ENCODE measurements around the gene MLST8. TPM values are rescaled to one million over a fixed set of nuclear protein-coding genes. Genes with fewer than 3 reads are reported as not detected.

The MLST8 gene
- polyA plus RNA-seq, 1 donor (not counting 4 experiments of a cell fraction or from before 2014, with no cell fraction given) = 35.7 TPM

- no peak for DNase-seq (ENCODE audit: low read depth, low spot score)
Measured at GRCh38 chr16:2230376-2230775, 25.1 kb downstream of the MLST8 start.

GRCh38 chr16:2231016-2231931 is 26.0 kb downstream of the MLST8 start:
- H3K79me2 ChIP-seq (ENCODE audit: control insufficient read depth, insufficient read depth, low read length) = peaks cover 20% of the 10 kb centered on the region
- H3K27ac ChIP-seq (ENCODE audit: control insufficient read depth, insufficient read depth, low read length) = no peak overlapping the region
- no peak for DNase-seq (ENCODE audit: low read depth, low spot score)
- H3K4me2 ChIP-seq (ENCODE audit: control insufficient read depth, extremely low read depth, insufficient read depth, low read depth, low read length) = peak overlapping the region; percentile 3
- H3K4me1 ChIP-seq (ENCODE audit: control insufficient read depth, extremely low read depth, insufficient read depth, low read length) = peaks cover 14% of the 10 kb centered on the region
- TF ChIP-seq EZH2 (IDR thresholded peaks at IDR 0.05; ENCODE audit: low read length) = no peak
- TF ChIP-seq CTCF (optimal IDR thresholded peaks at IDR 0.05 in 1 of 3, IDR thresholded peaks at IDR 0.05 in 1 of 3, conservative IDR thresholded peaks at IDR 0.05 in 1 of 3; ENCODE audit: extremely low read depth in 1 of 3, insufficient read depth in 2 of 3, low read length in 3 of 3) = no peak
- H2AFZ ChIP-seq (ENCODE audit: control insufficient read depth, low read length) = no peak overlapping the region
- peaks cover 8% of the 10 kb centered on the region for H3K27me3 ChIP-seq (ENCODE audit: control insufficient read depth, extremely low read depth, insufficient read depth, low read length)
- dilution Hi-C loops (cut with MboI; ENCODE audit: extremely low pct_ligation_motif_present, low sequenced_read_pairs) = no loop called here
- no peak overlapping the region for H3K4me3 ChIP-seq (ENCODE audit: control insufficient read depth in 2 of 3, extremely low read depth in 1 of 3, insufficient read depth in 2 of 3, low read depth in 1 of 3, low read length in 3 of 3)
- no peaks in the 10 kb centered on the region for H3K9me3 ChIP-seq (ENCODE audit: control insufficient read depth, low read depth, low read length)
- peaks cover 9% of the 10 kb centered on the region for H4K20me1 ChIP-seq (ENCODE audit: control insufficient read depth, extremely low read depth, insufficient read depth, low read length)
- peak; percentile 9 for FAIRE-seq
- H3K9me1 ChIP-seq (ENCODE audit: control insufficient read depth, extremely low read depth, insufficient read depth, low read length) = peaks cover 3% of the 10 kb centered on the region
- H3K36me3 ChIP-seq (ENCODE audit: control insufficient read depth in 2 of 2, extremely low read depth in 1 of 2, insufficient read depth in 2 of 2, low read length in 2 of 2) = peaks cover 26 to 53% of the 10 kb centered on the region in 2 experiments
- H3K9ac ChIP-seq (ENCODE audit: control insufficient read depth, extremely low read depth, insufficient read depth, low read length) = no peak overlapping the region

More at GRCh38 chr16:2230376-2230775, 25.1 kb downstream of the MLST8 start:
- H3K4me1 ChIP-seq (ENCODE audit: control insufficient read depth, extremely low read depth, insufficient read depth, low read length) = peaks cover 17% of the 10 kb centered on the region
- H3K4me3 ChIP-seq (ENCODE audit: control insufficient read depth in 2 of 3, extremely low read depth in 1 of 3, insufficient read depth in 2 of 3, low read depth in 1 of 3, low read length in 3 of 3) = no peak overlapping the region
- dilution Hi-C loops (cut with MboI; ENCODE audit: extremely low pct_ligation_motif_present, low sequenced_read_pairs) = no loop called here
- peaks cover 26 to 51% of the 10 kb centered on the region in 2 experiments for H3K36me3 ChIP-seq (ENCODE audit: control insufficient read depth in 2 of 2, extremely low read depth in 1 of 2, insufficient read depth in 2 of 2, low read length in 2 of 2)
- H3K9ac ChIP-seq (ENCODE audit: control insufficient read depth, extremely low read depth, insufficient read depth, low read length) = no peak overlapping the region
- no peaks in the 10 kb centered on the region for H3K27me3 ChIP-seq (ENCODE audit: control insufficient read depth, extremely low read depth, insufficient read depth, low read length)
- TF ChIP-seq EZH2 (IDR thresholded peaks at IDR 0.05; ENCODE audit: low read length) (no peak), CTCF (optimal IDR thresholded peaks at IDR 0.05 in 1 of 3, IDR thresholded peaks at IDR 0.05 in 1 of 3, conservative IDR thresholded peaks at IDR 0.05 in 1 of 3; ENCODE audit: extremely low read depth in 1 of 3, insufficient read depth in 2 of 3, low read length in 3 of 3) (no peak)
- FAIRE-seq = no peak
- peaks cover 3% of the 10 kb centered on the region for H3K9me1 ChIP-seq (ENCODE audit: control insufficient read depth, extremely low read depth, insufficient read depth, low read length)
- no peak overlapping the region for H2AFZ ChIP-seq (ENCODE audit: control insufficient read depth, low read length)
- peaks cover 2% of the 10 kb centered on the region for H4K20me1 ChIP-seq (ENCODE audit: control insufficient read depth, extremely low read depth, insufficient read depth, low read length)
- no peak overlapping the region for H3K4me2 ChIP-seq (ENCODE audit: control insufficient read depth, extremely low read depth, insufficient read depth, low read depth, low read length)
- H3K79me2 ChIP-seq (ENCODE audit: control insufficient read depth, insufficient read depth, low read length) = peaks cover 29% of the 10 kb centered on the region
- H3K27ac ChIP-seq (ENCODE audit: control insufficient read depth, insufficient read depth, low read length) = no peak overlapping the region
- no peaks in the 10 kb centered on the region for H3K9me3 ChIP-seq (ENCODE audit: control insufficient read depth, low read depth, low read length)

Data from keratinocyte (primary cell).